ENCODE data around the gene STEAP1B.
"Not testable (repeated sequence)": the region's sequence is repeated elsewhere in the genome, so short reads cannot be mapped to it uniquely, and the experiment has no call there.

DNA sequence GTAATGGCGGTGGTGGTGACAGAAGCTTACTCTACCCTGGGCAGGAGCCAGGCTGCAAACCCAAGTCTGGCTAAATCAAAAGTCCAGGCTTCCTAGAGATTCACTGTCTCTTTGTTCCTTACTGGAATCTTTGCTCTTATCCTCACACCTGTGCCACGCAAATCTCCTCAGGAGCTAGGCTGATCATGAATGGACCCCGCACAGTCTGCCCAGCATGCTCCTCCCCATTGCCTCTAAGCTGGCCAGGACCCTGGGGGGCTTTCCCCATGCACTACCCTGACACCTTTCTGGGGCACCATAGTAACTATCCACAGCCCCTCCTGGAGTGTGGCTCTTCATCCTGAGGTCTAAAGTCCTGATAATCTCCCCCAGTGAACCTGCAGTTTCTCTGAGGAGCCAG lies 7.3 kb upstream of the STEAP1B start:
- not testable (repeated sequence) for TF ChIP-seq EZH2 (IDR thresholded peaks at IDR 0.05; ENCODE audit: borderline replicate concordance); EZH2phosphoT487 (IDR thresholded peaks at IDR 0.05; ENCODE audit: low read depth, severe bottlenecking, unreplicated experiment)
- TF ChIP-seq, protein P1, sequence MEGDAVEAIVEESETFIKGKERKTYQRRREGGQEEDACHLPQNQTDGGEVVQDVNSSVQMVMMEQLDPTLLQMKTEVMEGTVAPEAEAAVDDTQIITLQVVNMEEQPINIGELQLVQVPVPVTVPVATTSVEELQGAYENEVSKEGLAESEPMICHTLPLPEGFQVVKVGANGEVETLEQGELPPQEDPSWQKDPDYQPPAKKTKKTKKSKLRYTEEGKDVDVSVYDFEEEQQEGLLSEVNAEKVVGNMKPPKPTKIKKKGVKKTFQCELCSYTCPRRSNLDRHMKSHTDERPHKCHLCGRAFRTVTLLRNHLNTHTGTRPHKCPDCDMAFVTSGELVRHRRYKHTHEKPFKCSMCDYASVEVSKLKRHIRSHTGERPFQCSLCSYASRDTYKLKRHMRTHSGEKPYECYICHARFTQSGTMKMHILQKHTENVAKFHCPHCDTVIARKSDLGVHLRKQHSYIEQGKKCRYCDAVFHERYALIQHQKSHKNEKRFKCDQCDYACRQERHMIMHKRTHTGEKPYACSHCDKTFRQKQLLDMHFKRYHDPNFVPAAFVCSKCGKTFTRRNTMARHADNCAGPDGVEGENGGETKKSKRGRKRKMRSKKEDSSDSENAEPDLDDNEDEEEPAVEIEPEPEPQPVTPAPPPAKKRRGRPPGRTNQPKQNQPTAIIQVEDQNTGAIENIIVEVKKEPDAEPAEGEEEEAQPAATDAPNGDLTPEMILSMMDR (IDR thresholded peaks at IDR 0.05; ENCODE audit: poor library complexity) = not testable (repeated sequence)

Measured in hepatocyte (in vitro differentiated cells).